ENCODE results near the gene KLF15.
"Not testable (repeated sequence)": the region's sequence is repeated elsewhere in the genome, so short reads cannot be mapped to it uniquely, and the experiment has no call there.

KLF15 gene

DNA sequence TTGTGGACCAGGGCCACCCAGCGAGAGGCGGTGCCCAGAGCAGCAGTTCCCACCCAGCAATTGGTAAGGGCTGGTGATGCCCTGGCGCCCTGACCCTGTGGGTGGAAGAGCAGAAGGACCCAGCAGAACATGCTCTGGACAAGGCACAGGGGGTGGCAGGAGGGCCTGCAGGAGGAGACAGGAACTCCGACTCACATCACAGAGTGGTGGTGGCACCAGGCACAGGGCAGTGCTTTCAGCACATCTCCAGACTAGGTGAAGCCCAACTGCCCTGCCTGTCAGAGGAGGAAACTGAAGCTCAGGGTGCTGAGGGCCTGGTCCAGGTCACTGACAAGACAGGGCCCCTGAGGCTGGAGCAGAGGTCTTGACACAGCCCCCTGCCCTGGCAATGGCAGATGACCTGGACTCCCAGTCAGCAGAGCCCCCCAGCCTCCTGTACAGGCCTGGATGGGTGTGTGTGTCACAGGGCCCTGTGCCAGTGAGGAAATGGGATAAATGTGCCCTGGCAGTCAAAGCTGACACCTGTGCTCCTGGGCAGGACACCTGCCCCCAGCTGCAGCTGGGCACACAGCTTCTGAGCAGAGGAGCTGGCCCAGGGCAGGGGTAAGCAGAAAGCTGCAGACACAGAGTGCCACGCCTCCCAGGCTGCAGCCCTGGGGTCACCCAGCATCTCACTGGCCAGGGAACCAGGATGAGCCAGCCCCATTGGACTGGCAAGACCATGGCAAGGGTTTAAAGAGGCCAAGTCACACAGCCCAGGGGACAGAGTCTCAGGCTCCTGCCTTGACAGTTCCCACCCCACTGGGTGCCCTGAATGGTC is 11.4 kb downstream of the KLF15 start:
- no peak for DNase-seq

- DNase-seq = no peak
These were observed 12.0 kb downstream of the KLF15 start for GRCh38 chr3:126345231-126345630.

GRCh38 chr3:126344380-126345041 is 12.7 kb downstream of the KLF15 start:
- no peak for DNase-seq

DNA sequence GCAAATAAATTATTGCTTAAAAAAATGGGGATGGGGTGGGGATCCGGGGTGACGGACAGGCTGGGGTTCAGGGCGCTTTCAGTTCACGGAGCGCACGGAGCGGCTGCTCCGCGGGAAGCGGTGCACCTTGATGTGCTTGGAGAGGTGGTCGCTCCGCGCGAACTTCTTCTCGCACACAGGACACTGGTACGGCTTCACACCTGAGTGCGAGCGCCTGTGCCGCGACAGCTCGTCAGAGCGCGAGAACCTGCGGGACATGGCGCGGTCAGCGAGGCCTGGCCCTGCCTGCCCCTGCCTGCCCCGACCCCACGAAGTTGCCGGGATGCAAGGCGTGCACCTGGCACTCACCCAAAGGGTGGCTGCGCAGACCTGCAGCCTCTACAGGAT is 13.6 kb downstream of the KLF15 start:
- DNase-seq = no peak

DNA sequence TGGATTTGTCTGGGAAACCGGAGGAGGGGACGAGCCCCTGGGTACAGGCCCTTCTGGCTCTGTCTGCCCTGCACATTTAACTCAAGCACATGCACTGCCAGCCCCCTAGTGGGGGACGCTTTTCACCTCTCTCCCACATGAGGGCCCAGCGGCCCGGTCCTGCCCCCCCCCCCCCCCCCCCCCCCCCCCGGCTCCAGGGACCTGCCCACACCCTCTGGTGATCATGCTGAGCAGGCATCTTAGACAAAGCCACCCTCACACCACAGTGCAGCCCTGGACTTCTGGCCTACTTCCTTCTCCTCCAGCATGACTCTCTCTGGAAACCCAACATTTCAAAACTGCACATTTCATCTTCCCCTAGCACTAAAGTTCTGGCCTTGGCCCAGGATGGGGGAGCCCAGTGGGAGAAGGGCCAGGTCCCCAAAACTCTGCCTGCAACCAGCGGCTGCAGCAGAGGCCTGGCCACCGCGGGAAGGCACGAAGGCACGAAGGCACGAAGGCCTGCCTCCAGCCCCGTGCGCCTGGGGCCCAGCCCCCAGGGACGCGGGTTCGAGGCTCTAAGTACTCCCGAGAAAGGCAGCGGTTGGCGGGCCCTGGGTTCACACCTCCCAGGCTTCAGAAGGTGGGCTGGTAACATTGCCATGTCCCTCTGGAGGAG is 14.1 kb downstream of the KLF15 start:
- DNase-seq = peak; percentile 70 to 84

DNA sequence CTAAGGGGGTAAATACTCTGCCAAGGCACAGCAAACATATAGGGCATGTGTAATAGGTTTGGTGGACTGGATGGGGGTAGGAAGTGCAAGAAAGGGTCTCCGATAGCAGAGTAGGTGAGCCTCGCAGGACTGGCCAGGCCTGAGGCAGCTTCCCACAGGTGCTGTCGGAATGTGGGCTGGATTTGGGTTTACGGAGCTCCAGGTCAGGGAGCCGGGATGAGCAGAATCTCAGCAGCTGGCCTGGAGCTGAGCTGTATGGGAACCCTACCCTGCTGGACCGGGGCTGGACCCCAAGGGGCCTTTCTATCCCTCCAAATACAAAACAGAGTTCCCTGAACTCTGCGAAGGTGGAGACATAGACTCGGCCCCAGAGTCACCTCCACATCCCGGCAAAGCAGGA is 15.0 kb downstream of the KLF15 start:
- no peak for DNase-seq

DNA sequence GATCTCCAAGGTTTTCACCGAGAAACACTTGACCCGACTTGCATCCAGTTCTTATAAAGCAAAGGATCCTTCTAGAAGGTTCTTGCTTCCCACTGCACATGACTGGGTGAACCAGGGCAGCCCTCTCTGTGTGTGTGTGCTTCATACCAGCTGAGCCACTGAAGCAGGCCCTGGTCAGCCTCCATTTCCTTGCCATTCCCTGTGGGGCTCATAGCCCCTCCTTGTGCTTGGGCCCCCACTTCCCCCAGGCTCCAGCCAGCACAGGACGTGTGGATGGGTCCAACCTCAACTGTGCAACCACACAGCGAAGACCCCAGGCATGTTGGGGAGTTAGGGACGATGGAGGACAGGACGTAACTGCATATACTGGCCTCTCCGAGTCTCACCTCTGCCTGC is 15.5 kb downstream of the KLF15 start:
- DNase-seq = no peak

GRCh38 chr3:126340943-126341754 is 16.1 kb downstream of the KLF15 start:
- no peak for DNase-seq

DNA sequence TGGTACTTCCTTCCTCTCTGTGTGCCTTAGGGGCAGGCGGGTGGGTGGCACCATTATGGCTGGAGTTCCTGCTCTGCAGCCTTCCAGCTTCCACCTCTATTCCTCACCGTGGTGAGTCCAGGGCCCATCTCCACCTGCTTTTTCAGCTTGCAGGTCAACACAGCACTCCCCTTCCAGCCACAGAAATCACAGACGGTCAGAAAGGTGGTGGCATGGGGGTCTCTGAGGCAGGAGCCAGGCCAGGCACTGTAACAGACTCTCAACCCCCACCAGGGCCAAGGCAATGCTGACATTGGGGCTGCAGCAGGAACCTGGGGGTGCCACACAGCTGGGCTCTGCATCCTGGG is 16.6 kb downstream of the KLF15 start:
- no peak for DNase-seq

- no peak for DNase-seq
These were observed 17.1 kb downstream of the KLF15 start for GRCh38 chr3:126340081-126340511.

- no peak for DNase-seq
These were observed 17.7 kb downstream of the KLF15 start for GRCh38 chr3:126339466-126339865.

DNA sequence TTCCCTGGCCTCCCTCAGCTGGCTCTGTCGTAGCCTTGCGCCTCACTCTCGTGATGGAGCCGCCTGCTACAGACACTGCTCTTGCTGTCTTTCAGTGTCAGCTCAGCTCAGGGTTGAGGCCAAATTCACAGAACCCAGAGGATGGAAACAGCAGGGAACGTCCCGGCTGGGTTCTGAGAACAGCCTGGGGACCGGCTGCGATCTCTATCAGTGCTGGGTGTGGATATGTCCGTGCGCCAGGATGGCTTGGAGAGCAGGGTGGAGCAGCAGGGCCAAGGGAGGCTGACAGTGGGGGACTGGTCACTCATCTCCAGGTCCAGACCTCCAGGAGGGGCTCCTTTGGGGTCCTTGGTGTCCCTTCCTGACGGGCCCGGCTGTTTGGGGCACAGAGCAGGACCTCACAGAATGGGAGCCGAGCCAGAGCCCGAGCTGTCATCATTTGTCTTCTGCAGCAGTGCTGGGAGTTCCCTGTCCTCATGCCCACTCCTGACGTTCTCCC is 18.4 kb downstream of the KLF15 start:
- no peak for DNase-seq

- DNase-seq = no peak
These were observed 19.1 kb downstream of the KLF15 start for GRCh38 chr3:126337980-126338651.

GRCh38 chr3:126331812-126332336 is 25.3 kb downstream of the KLF15 start:
- DNase-seq = not testable (repeated sequence)

GRCh38 chr3:126329927-126330725 is 27.1 kb downstream of the KLF15 start:
- DNase-seq = no peak

DNA sequence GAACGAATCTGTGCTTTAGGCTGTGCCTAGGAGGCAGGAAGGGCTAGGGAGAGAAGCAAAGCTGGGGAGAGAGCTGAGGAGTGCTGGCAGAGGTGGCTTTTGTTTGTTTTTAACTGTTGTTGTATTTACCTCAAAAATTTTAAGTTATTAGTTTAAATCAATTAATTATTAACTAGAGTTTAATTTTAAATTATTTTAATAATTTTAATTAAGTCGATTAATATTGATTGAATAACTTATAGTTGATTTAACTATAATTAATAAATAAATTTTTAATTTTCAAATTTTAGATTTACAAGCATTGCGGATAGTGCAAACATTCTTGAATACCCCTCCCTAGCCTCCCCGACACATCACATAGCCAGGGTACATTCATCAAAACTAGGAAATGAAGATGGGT is 30.6 kb downstream of the KLF15 start:
- DNase-seq = no peak

- no peak for DNase-seq
These were observed 34.8 kb downstream of the KLF15 start for GRCh38 chr3:126322181-126322967.

- no peak for DNase-seq
These were observed 35.7 kb downstream of the KLF15 start for GRCh38 chr3:126321490-126321889.

DNA sequence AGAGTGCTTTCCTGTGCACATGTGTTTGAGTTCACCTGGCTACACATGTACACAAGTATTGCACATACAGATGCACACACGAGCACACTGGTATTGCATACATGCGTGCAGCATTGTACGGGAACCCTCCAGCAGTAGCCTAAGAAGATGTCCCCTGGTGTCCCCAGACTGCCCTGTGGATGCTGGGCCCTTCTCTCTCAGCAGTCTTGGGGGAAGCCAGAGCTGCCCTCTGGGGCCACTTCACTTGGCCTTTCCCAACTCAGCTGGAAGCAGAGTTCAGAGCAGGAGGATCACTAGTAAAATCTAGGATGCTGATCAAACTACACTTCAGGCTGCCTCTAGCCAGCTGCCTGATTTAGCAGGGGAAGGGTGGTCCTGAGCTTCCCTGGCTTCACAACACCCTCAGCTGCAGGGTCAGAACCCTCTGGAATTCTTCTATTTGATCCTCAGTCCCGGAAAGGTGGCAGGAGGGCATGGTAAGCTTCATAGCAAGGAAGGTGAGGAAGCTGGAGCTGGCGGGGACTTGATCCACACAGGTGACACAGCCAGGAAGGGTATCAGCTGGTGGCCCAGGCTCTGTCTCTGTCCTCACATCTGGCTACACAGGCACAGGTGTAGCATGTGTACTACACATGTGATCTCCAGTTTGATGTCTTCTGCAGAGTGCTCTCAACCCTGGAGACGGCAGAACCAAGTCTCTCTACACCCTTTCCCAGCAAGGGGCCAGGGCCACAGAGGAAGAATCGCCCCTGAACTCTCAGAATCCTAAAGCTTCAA is 36.5 kb downstream of the KLF15 start:
- no peak for DNase-seq
